Mesodermal cell (in vitro differentiated cells): Measurements from ENCODE around the gene SLC6A9.
A peak's percentile ranks its signal among the peaks of the same experiment; 100 is the strongest.

Experiments
- H3K27ac ChIP-seq: 2 replicates; pipeline ENCODE4 v1.7.0; 2013; ENCODE audit warnings: mild to moderate bottlenecking, low read depth, low read length, moderate library complexity; ENCODE audit not compliant: severe bottlenecking
- H3K36me3 ChIP-seq: 2 replicates; pipeline ENCODE4 v1.7.1; 2013; ENCODE audit warnings: mild to moderate bottlenecking, low read length, moderate library complexity; ENCODE audit not compliant: control insufficient read depth, insufficient read depth
- H3K4me1 ChIP-seq: one replicate; pipeline ENCODE4 v1.7.1; 2013; ENCODE audit warnings: mild to moderate bottlenecking, low read length; ENCODE audit not compliant: insufficient read depth, control insufficient read depth, poor library complexity, severe bottlenecking
- H3K4me3 ChIP-seq: 2 replicates; pipeline ENCODE4 v1.7.0; 2013; ENCODE audit warnings: low read length, control low read depth, mild to moderate bottlenecking; ENCODE audit not compliant: insufficient read depth, poor library complexity, severe bottlenecking; ENCODE audit errors: extremely low read depth
- H3K9me3 ChIP-seq: 2 replicates; pipeline ENCODE4 v1.7.1; 2013; ENCODE audit warnings: mild to moderate bottlenecking, low read length, moderate library complexity; ENCODE audit not compliant: control insufficient read depth
- WGBS, 2 experiments: methylation state at CpG; one replicate each; pipeline ENCODE4 v1.1.5; 2013; ENCODE audit warnings: missing lambda C conversion rate in 2 of 2; ENCODE audit not compliant: insufficient coverage in 2 of 2; 5-methylcytosine and 5-hydroxymethylcytosine counted together

The SLC6A9 gene

GRCh38 chr1:44036409-44037139, 5.3 kb upstream of the SLC6A9 start:
- no peaks in the 10 kb centered on the region for H3K36me3 ChIP-seq
- WGBS, 2 experiments: 35 to 63% methylated on average over 2 to 3 of the region's 6 CpGs
- no peak overlapping the region for H3K4me3 ChIP-seq
- peaks cover 19% of the 10 kb centered on the region for H3K4me1 ChIP-seq
- H3K9me3 ChIP-seq: no peaks in the 10 kb centered on the region
- H3K27ac ChIP-seq: no peak overlapping the region

DNA sequence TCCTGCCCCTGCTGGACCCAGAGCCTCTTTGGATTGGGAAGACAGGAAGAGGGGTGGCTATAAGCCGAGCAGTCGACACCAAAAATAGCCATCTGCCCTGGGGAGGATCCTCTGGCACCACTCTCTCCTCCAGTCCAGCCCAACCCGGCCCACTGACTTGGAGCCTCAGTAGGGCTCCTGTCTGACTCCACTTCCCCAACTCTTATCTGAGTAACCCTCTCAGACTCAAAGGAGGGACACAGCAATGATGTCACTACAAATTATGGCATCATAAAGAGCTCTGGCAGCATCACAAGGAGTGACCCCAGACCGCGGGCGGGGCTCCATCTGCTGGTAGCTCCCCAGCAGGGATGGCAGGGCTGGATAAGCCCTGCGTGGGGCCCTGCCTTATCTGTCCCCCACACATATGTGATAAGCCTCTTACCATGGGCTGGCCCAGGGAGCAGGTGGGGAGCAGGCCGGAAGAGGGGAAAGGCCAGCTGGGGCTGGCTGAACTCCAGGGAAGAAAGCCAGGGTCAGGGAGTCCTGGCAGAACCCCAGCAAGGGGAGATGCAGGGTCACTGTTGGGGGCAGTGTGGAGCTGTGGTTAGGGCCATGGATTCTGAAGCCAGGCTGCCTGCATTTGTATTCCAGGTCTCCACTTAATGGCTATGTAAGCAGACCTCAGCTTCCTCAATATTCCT, 4.6 kb upstream of the SLC6A9 start:
- H3K9me3 ChIP-seq: no peaks in the 10 kb centered on the region
- H3K4me3 ChIP-seq: no peak overlapping the region
- no peak overlapping the region for H3K27ac ChIP-seq
- peaks cover 19% of the 10 kb centered on the region for H3K4me1 ChIP-seq
- WGBS, 2 experiments: 74 to 83% methylated on average over 6 of the region's 8 CpGs
- no peaks in the 10 kb centered on the region for H3K36me3 ChIP-seq

DNA sequence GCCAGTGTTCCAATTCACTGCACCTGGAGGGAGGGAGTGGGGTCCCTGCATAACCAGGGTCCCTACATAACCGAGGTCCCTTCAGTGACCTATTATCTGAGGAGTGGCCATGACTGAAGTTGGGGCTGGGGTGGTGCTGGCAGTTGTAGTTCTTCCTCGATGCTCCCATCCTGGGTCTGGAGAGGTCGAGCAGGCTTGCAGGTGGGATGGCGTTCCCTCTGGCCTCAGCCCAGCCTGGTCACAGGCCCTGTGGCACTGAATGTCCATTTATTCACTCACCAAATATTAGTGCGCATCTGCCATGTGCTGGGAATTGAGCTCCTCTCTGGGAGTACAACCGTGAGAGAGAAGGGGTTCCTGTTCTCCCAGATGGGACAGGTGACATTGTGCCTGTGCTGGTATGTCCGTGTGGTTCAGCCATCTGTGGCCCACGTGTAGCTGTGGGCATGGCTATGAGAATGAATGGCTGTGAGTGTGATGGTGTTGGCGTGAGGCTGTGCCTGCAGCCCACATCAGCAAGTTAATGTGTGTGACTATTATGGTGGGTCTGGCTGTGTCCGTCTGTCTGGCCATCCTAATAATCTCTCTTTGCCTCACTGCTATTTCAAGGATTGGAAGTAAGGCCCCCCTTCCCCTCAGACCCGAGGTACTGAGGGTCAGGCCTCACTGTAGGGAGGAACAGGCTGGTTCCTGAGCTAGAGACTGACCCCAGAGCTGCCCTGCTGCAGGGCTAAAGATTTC, 3.9 kb upstream of the SLC6A9 start:
- WGBS, 2 experiments: 96 to 97% methylated on average over 9 of the region's 11 CpGs
- H3K9me3 ChIP-seq: no peaks in the 10 kb centered on the region
- H3K4me1 ChIP-seq: peaks cover 19% of the 10 kb centered on the region
- no peak overlapping the region for H3K4me3 ChIP-seq
- H3K27ac ChIP-seq: no peak overlapping the region
- no peaks in the 10 kb centered on the region for H3K36me3 ChIP-seq

DNA sequence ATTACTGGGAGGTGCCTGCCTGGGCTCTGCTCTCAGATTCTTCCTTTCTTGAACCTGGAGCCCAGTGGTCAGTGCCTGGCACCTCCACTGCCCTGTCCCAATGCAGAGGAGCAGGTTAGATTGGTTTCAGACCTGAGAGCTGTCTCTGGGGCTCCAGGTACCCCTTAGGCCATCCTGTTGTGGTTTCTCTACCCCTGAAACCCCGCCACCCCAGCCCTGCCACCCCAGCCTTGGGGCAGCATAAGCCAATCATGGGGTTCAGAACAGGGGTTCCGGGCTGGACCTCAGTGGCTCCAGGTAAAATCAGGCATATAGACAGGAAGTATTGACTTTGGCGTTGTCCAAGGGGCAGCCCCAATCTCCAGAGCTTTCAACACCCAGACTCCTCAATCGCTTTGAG, 3.2 kb upstream of the SLC6A9 start:
- H3K4me1 ChIP-seq: peaks cover 19% of the 10 kb centered on the region
- no peak overlapping the region for H3K27ac ChIP-seq

DNA sequence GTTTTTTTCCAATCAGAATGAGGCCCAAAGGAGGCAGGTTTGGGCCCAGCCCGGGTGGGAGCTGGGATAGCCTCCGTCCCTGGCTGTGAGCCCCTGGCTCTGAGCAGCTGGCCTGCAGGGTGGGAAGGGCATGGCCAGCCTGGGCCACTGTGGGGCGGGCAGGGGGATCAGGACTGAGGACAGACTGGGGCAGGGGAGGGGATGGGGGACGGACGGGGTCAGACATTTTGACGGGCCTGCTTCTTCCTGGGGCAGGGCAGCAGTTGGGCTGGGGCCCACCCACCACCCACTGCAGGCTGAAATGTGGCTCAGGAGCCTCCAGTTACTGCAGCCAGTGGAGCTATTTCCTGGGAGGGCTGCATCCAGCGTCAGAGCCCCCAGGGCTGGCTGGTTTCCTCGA, 2.5 kb upstream of the SLC6A9 start:
- Histone ChIP-seq H3K27ac (no peak overlapping the region), H3K4me3 (no peak overlapping the region), H3K4me1 (peaks cover 19% of the 10 kb centered on the region), H3K9me3 (no peaks in the 10 kb centered on the region), H3K36me3 (no peaks in the 10 kb centered on the region)
- WGBS, 2 experiments: 74 to 75% methylated on average over 3 to 4 of the region's 8 CpGs

More for the DNA sequence above, 3.2 kb upstream of the SLC6A9 start:
- H3K4me3 ChIP-seq: no peak overlapping the region
- H3K36me3 ChIP-seq: no peaks in the 10 kb centered on the region
- 95 to 100% methylated on average over 4 of the region's 4 CpGs for WGBS, 2 experiments
- no peaks in the 10 kb centered on the region for H3K9me3 ChIP-seq

DNA sequence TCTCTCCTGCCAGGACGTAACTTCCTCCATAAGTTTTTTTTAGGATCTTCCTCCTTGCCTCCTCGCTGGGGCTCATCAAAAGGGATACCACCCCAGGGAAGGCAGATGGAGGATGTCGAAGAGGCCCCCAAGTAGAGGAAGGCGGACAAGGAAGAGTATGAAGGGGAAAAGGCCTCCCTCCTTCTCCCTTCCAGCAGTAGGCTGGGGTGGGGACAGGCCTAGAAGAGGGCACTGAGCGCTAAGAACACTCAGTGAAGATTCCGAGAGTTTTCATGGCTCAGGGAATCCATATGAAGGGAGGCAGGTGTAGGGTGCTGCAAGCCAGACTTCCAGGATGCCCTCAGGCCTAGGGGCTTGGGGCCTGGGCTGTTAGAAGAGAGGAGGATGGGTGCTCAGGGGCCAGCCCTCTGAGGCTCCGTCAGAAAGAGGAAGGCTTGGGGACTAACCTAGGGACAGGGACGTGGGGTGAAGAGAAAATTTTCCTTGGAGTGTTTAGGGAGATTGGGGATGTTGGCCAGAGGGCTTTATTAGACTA, 1.8 kb upstream of the SLC6A9 start:
- H3K4me1 ChIP-seq: peaks cover 24% of the 10 kb centered on the region
- H3K36me3 ChIP-seq: no peaks in the 10 kb centered on the region
- H3K27ac ChIP-seq: no peak overlapping the region
- H3K9me3 ChIP-seq: no peaks in the 10 kb centered on the region
- WGBS, 2 experiments: 87% methylated on average over 5 of the region's 8 CpGs; no CpG with 5 or more reads in 1 of the 2 experiments
- H3K4me3 ChIP-seq: no peak overlapping the region

GRCh38 chr1:44032170-44032790, 1.0 kb upstream of the SLC6A9 start:
- Histone ChIP-seq H3K4me1 (peaks cover 24% of the 10 kb centered on the region), H3K9me3 (no peaks in the 10 kb centered on the region), H3K27ac (peak overlapping the region; percentile 91), H3K4me3 (no peak overlapping the region), H3K36me3 (no peaks in the 10 kb centered on the region)
- 87 to 90% methylated on average over 3 to 6 of the region's 6 CpGs for WGBS, 2 experiments

GRCh38 chr1:44030605-44031251, 534 bp downstream of the SLC6A9 start:
- peaks cover 5% of the 10 kb centered on the region for H3K36me3 ChIP-seq
- no peaks in the 10 kb centered on the region for H3K9me3 ChIP-seq
- H3K27ac ChIP-seq: peak overlapping the region; percentile 91
- peak overlapping the region; percentile 87 for H3K4me3 ChIP-seq
- WGBS, 2 experiments: 0% methylated on average over 27 to 32 of the region's 66 CpGs
- peaks cover 14% of the 10 kb centered on the region for H3K4me1 ChIP-seq

DNA sequence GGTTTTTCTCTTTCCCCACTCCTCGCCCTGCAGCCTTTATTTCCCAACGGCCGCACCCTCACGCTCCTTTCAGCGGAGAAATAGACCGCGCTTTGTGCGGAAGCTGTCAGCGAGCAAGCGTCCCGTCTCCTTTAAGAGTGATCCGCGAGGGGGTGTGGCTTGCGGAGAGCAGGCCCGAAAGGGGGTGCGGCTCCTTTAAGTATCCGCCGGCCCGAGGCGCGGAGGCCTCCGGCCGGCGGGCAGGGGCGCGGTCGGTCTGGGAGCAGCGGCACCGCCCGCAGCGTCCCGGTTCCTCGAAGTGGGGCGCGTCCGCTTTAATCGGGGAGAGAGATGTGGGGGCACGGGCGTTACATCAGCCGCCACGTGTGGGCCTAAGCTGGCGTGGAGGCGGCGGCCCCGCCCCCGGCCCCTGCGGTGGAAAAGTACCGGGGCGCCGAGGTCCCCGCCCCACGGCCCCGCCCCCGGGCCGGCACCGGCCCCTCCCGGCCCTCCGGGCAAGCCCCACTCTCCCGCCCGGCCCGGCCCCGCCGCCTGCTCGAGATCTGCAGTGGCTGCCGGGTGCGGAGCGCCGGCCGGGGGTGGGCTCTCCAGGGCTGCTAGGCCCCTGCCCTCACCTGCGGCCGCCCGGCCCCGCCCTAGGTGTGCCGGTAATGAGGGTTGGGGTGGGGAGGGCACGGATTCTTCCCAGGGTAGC, 1.2 kb downstream of the SLC6A9 start:
- peak overlapping the region; percentile 87 for H3K4me3 ChIP-seq
- peak overlapping the region; percentile 91 for H3K27ac ChIP-seq
- H3K9me3 ChIP-seq: no peaks in the 10 kb centered on the region
- H3K4me1 ChIP-seq: peaks cover 10% of the 10 kb centered on the region
- 0% methylated on average over 31 to 65 of the region's 75 CpGs for WGBS, 2 experiments
- peaks cover 5% of the 10 kb centered on the region for H3K36me3 ChIP-seq
